Loucy (cell line): ENCODE results near the gene SLC43A1.

Source experiments
- H2AFZ ChIP-seq: fragments of 200-600 bp; sonication (generic); 2 replicates; pipeline ENCODE4 v1.6.0; 2016; ENCODE audit warnings: antibody characterized with exemption, mild to moderate bottlenecking, low read length, moderate library complexity
- H3F3A ChIP-seq: fragments of 200-600 bp; 2 replicates; pipeline ENCODE4 v1.6.0; 2016; ENCODE audit warnings: antibody characterized with exemption, low read depth, mild to moderate bottlenecking
- H3K27me3 ChIP-seq: fragments of 200-600 bp; sonication (generic); 2 replicates; pipeline ENCODE4 v1.6.1; 2014; ENCODE audit warnings: low read length, mild to moderate bottlenecking; ENCODE audit not compliant: insufficient read depth, poor library complexity, severe bottlenecking
- H3K36me3 ChIP-seq: fragments of 200-600 bp; sonication (generic); 2 replicates; pipeline ENCODE4 v1.6.1; 2016; ENCODE audit warnings: low read length; ENCODE audit not compliant: insufficient read depth
- H3K4me1 ChIP-seq: fragments of 200-600 bp; sonication (generic); 2 replicates; pipeline ENCODE4 v1.5.1; 2014; ENCODE audit warnings: low read length, mild to moderate bottlenecking; ENCODE audit not compliant: insufficient read depth, poor library complexity, severe bottlenecking
- H3K4me2 ChIP-seq: fragments of 200-600 bp; sonication (generic); 2 replicates; pipeline ENCODE4 v1.6.0; 2014; ENCODE audit warnings: antibody characterized with exemption, low read length, low read depth, mild to moderate bottlenecking; ENCODE audit not compliant: poor library complexity, severe bottlenecking
- H3K4me3 ChIP-seq: fragments of 200-600 bp; sonication (generic); 2 replicates; pipeline ENCODE4 v1.5.1; 2014; ENCODE audit warnings: low read length, mild to moderate bottlenecking, mixed read lengths; ENCODE audit not compliant: poor library complexity, severe bottlenecking
- H3K79me2 ChIP-seq: fragments of 200-600 bp; sonication (generic); 2 replicates; pipeline ENCODE4 v1.6.1; 2014; ENCODE audit warnings: low read length; ENCODE audit not compliant: insufficient read depth
- H3K9ac ChIP-seq: fragments of 200-600 bp; sonication (generic); 2 replicates; pipeline ENCODE4 v1.6.0; 2014; ENCODE audit warnings: mild to moderate bottlenecking, low read depth, low read length, moderate library complexity; ENCODE audit not compliant: poor library complexity, severe bottlenecking
- H3K9me2 ChIP-seq: fragments of 200-600 bp; sonication (generic); replicated peaks from 2 replicates; pipeline ENCODE4 v1.6.1; 2016; ENCODE audit warnings: low read depth, low read length, mixed read lengths
- H3K9me3 ChIP-seq: fragments of 200-600 bp; sonication (generic); 2 replicates; pipeline ENCODE4 v1.6.1; 2014; ENCODE audit warnings: mild to moderate bottlenecking, antibody characterized with exemption, low read length, low read depth; ENCODE audit not compliant: insufficient read depth
- H4K20me1 ChIP-seq: fragments of 200-600 bp; sonication (generic); 2 replicates; pipeline ENCODE4 v1.6.0; 2014; ENCODE audit warnings: antibody characterized with exemption, low read length, mild to moderate bottlenecking; ENCODE audit not compliant: insufficient read depth, poor library complexity, severe bottlenecking
- EZH2phosphoT487 ChIP-seq: fragments of 200-600 bp; IDR thresholded peaks from 2 replicates; pipeline ENCODE4 v1.6.1; 2018; ENCODE audit warnings: antibody characterized with exemption, mild to moderate bottlenecking, moderate library complexity, borderline replicate concordance
- TF ChIP-seq, protein P1 (sequence below): fragments of 200-600 bp; sonication (generic); conservative IDR thresholded peaks from 2 replicates; pipeline ENCODE4 v1.5.1; 2014; ENCODE audit warnings: mild to moderate bottlenecking, antibody characterized with exemption, low read length

SLC43A1 gene

DNA sequence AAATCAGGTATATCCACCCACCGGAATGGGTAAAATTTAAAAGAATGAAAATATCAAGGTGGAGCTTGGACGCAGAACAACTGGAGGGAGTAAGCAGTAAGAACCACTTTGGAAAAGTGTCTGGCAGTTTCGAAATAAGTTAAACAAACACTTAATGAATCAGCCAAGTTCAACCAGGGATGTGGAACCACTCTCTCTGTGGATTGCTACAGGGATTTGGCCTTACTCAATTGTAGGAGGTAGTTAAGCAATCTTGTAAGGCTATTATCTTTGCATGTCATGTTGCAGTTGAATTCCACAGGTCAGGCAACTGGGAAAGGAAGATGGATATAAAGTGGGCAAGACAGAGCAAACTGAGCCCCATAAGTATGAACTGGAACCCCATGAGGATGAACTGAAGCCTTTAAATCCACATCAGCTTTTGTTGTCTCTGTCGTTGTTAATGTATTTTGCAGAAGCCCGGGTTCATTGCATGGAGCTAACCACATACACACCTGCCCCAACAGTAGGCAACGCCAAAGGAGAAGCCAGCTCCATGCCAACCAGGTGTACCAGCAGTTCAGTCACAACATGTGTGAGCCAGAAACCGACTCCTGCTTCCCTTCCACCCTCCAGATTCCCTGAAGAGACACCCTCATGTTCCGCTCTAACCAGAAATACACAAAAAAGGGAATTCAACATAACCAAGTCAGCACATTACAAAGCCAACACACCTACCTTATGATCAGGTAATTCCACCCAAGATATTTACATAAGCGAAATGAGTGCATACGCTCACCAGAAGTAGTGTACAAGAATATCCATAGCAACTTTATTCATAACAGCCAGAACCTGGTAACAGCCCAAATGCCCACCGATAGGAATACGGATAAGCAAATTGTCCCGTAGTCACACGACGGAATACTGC, 80.6 kb downstream of the SLC43A1 start:
- Histone ChIP-seq H3K9ac (no peak overlapping the region), H3F3A (peaks cover 5% of the 10 kb centered on the region; the same call in 1 of the 2 replicates), H3K27me3 (no peaks in the 10 kb centered on the region), H3K4me3 (no peak overlapping the region), H3K79me2 (no peaks in the 10 kb centered on the region), H3K36me3 (no peaks in the 10 kb centered on the region), H4K20me1 (no peaks in the 10 kb centered on the region), H3K9me3 (no peaks in the 10 kb centered on the region), H3K4me1 (peaks cover 40% of the 10 kb centered on the region), H3K4me2 (no peak overlapping the region), H2AFZ (no peak overlapping the region), H3K9me2 (no peaks in the 10 kb centered on the region)
- TF ChIP-seq EZH2phosphoT487, result no peak
- TF ChIP-seq, protein P1, sequence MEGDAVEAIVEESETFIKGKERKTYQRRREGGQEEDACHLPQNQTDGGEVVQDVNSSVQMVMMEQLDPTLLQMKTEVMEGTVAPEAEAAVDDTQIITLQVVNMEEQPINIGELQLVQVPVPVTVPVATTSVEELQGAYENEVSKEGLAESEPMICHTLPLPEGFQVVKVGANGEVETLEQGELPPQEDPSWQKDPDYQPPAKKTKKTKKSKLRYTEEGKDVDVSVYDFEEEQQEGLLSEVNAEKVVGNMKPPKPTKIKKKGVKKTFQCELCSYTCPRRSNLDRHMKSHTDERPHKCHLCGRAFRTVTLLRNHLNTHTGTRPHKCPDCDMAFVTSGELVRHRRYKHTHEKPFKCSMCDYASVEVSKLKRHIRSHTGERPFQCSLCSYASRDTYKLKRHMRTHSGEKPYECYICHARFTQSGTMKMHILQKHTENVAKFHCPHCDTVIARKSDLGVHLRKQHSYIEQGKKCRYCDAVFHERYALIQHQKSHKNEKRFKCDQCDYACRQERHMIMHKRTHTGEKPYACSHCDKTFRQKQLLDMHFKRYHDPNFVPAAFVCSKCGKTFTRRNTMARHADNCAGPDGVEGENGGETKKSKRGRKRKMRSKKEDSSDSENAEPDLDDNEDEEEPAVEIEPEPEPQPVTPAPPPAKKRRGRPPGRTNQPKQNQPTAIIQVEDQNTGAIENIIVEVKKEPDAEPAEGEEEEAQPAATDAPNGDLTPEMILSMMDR, result no peak
